Spleen (tissue), 7 donors: Measurements from ENCODE around the gene AOC2.

Source experiments
- POLR2A ChIP-seq, 3 donors: fragments of 450-650 bp; IDR thresholded peaks; one replicate each; pipeline ENCODE4 v1.5.1; 2017; ENCODE audit warnings: antibody characterized with exemption in 3 of 3, mild to moderate bottlenecking in 1 of 3
- TF ChIP-seq, protein P1 (sequence below), 11 experiments: fragments of 200-600 bp in 7 of 11; fragments of 450-650 bp in 4 of 11; sonication (generic) in 4 of 11; IDR thresholded peaks in 8 of 11; conservative IDR thresholded peaks in 3 of 11; 1 replicate in 7 of 11; 2 replicates in 4 of 11; pipeline versions ENCODE4 v1.4.0 to v1.8.0; 2016 to 2021; ENCODE audit warnings: antibody characterized with exemption in 11 of 11, inconsistent platforms in 4 of 11, mild to moderate bottlenecking in 1 of 11
- donor health status: DM: no; HTN: no; CAD: no; lungs with moderate emphysema.
- donor health status: DM: no; HTN: no; CAD: no.
- donor health status: DM: no; HTN: no; CAD: no.

DNA sequence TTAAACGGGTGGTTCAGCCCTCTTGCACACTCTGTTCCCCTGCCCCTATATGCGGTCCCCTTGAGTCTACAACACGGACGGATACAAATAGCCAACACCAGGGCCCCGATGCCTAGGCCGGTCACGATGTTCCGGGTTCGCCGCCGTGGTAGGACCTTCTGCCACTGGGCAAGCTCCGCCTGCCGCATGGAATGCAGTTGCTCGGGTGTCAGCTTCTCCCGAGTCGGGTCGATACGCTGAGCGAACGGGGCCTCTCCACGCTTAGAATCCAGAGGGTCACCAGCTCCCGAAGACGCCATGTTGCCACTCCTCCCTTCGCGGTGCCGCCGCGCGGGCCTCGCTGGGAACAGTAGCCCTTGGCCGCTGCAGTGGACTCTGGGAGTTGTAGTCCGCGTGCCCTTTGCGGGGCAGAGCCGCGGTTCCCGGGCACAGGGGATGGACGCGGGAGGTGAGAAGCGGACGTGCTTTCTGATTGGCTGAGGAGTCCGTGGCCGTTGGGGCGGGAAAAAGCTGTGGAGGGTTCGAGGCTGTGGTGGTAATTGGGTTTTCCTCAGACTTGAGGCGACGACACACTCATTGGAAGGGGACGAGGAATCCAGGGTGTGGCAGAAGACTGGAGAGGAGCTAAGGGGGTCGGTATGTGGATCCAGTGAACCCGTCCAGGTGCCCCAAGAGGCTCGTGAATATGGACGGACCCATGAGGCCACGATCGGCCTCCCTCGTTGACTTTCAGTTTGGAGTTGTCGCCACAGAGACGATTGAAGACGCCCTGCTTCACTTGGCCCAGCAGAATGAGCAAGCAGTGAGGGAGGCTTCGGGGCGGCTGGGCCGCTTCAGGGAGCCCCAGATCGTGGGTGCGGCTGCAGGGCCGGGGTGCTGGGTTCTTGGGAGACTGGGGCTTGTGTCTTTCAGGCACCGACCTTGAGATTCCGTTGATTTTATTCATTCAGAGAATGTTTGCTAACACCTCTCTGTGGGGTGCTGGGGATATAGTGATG is 45.7 kb upstream of the AOC2 start, which contains the start of the genes CNTD1 and COA3:
- TF ChIP-seq, protein P1, sequence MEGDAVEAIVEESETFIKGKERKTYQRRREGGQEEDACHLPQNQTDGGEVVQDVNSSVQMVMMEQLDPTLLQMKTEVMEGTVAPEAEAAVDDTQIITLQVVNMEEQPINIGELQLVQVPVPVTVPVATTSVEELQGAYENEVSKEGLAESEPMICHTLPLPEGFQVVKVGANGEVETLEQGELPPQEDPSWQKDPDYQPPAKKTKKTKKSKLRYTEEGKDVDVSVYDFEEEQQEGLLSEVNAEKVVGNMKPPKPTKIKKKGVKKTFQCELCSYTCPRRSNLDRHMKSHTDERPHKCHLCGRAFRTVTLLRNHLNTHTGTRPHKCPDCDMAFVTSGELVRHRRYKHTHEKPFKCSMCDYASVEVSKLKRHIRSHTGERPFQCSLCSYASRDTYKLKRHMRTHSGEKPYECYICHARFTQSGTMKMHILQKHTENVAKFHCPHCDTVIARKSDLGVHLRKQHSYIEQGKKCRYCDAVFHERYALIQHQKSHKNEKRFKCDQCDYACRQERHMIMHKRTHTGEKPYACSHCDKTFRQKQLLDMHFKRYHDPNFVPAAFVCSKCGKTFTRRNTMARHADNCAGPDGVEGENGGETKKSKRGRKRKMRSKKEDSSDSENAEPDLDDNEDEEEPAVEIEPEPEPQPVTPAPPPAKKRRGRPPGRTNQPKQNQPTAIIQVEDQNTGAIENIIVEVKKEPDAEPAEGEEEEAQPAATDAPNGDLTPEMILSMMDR (IDR thresholded peaks at IDR 0.05 in 8 of 11, conservative IDR thresholded peaks at IDR 0.05 in 3 of 11), result peak in 1 of 11 experiments; percentile 22
- no peak for TF ChIP-seq POLR2A (IDR thresholded peaks at IDR 0.05)
